HCT116 (cell line): Measurements from ENCODE around the gene SUSD5. TPM values are rescaled to one million over a fixed set of nuclear protein-coding genes. Genes with fewer than 3 reads are reported as not detected.

Experiments
- ATAC-seq: fragments of 200-7000 bp; cut with Tn5 transposase; 2 replicates; pipeline ENCODE4 v1.9.1; 2020; ENCODE audit warnings: mild to moderate bottlenecking, moderate library complexity
- BruUV-seq: library from RNA; stranded (reverse); fragments of 400-500 nt; replicated peaks from 2 replicates; lab custom pipeline; 2021; lab: Mats Ljungman, UMichigan
- CTCF ChIA-PET: fragments of 300-600 bp; sonication (Branson Sonifier 250); formaldehyde crosslinking; loops from one replicate; lab custom pipeline; 2021; ENCODE audit warnings: antibody characterized with exemption; lab: Charles Lee
- POLR2A ChIA-PET: fragments of 300-600, 350-600 bp; sonication (Branson Sonifier 250); formaldehyde crosslinking; loops from one replicate; lab custom pipeline; 2021; ENCODE audit warnings: antibody characterized with exemption; lab: Charles Lee
- RAD21 ChIA-PET, 2 experiments: fragments of 300-600 bp; sonication (Branson Sonifier 250); formaldehyde crosslinking; loops; one replicate each; lab custom pipeline; 2023; ENCODE audit warnings: low total read pairs in 2 of 2; ENCODE audit not compliant: uncharacterized antibody in 2 of 2, unreplicated experiment in 2 of 2, low non-redundant PET in 1 of 2; lab: Charles Lee
- DNase-seq: peaks from one replicate; pipeline ENCODE4 v3.0.0-alpha.2; 2010; ENCODE audit warnings: low read depth, low spot score
- H2AFZ ChIP-seq: fragments of 200-600 bp; shearing (Covaris generic), sonication (generic); 2 replicates; pipeline ENCODE4 v1.6.1; 2017; ENCODE audit warnings: low read depth, mixed run types, mixed read lengths, antibody characterized with exemption, low read length; ENCODE audit not compliant: poor library complexity, severe bottlenecking
- H3K27ac ChIP-seq: 2 replicates; pipeline ENCODE4 v1.5.1; 2012; ENCODE audit warnings: low read depth, low read length
- H3K27me3 ChIP-seq: fragments of 200-600 bp; sonication (generic); 2 replicates; pipeline ENCODE4 v1.6.1; 2016; ENCODE audit warnings: mixed run types, low read length, mixed read lengths; ENCODE audit not compliant: insufficient read depth
- H3K36me3 ChIP-seq, 2 experiments: fragments of 200-500 bp in 1 of 2; fragments of 200-600 bp in 1 of 2; sonication (Bioruptor generic) in 1 of 2; sonication (generic) in 1 of 2; 2 replicates each; pipeline versions ENCODE4 v1.5.1 to v1.6.1; 2014 to 2016; ENCODE audit warnings: low read length in 2 of 2, inconsistent platforms in 1 of 2, mixed read lengths in 1 of 2, mixed run types in 1 of 2; ENCODE audit not compliant: insufficient read depth in 2 of 2, control insufficient read depth in 1 of 2
- H3K4me1 ChIP-seq, 2 experiments: fragments of 200-600 bp in 1 of 2; sonication (generic) in 1 of 2; 2 replicates each; pipeline versions ENCODE4 v1.5.1 to v1.6.1; 2012 to 2017; ENCODE audit warnings: low read length in 2 of 2, inconsistent platforms in 1 of 2, mild to moderate bottlenecking in 1 of 2, mixed read lengths in 1 of 2, mixed run types in 1 of 2, moderate library complexity in 1 of 2; ENCODE audit not compliant: insufficient read depth in 2 of 2, control insufficient read depth in 1 of 2
- H3K4me2 ChIP-seq: fragments of 200-600 bp; sonication (generic); 2 replicates; pipeline ENCODE4 v1.6.1; 2017; ENCODE audit warnings: mixed run types, low read length, mixed read lengths
- H3K4me3 ChIP-seq, 2 experiments: fragments of 200-600 bp in 1 of 2; sonication (generic) in 1 of 2; replicated peaks in 1 of 2; 2 replicates each; pipeline ENCODE4 v1.5.1; 2011 to 2016; ENCODE audit warnings: low read length in 2 of 2, control low read depth in 1 of 2, low read depth in 1 of 2, mild to moderate bottlenecking in 1 of 2, mixed read lengths in 1 of 2, mixed run types in 1 of 2
- H3K79me2 ChIP-seq: fragments of 200-600 bp; sonication (generic); 2 replicates; pipeline ENCODE4 v1.6.1; 2017; ENCODE audit warnings: mild to moderate bottlenecking, mixed run types, low read length, moderate library complexity, mixed read lengths; ENCODE audit not compliant: insufficient read depth
- H3K9ac ChIP-seq: fragments of 200-600 bp; sonication (generic); 2 replicates; pipeline ENCODE4 v1.6.1; 2016; ENCODE audit warnings: low read length, mixed read lengths
- H3K9me2 ChIP-seq: fragments of 200-600 bp; sonication (generic), shearing (Covaris generic); 2 replicates; pipeline ENCODE4 v1.6.1; 2017; ENCODE audit warnings: mixed run types, mild to moderate bottlenecking, moderate library complexity; ENCODE audit not compliant: insufficient read depth
- H3K9me3 ChIP-seq, 2 experiments: fragments of 200-500 bp in 1 of 2; fragments of 200-600 bp in 1 of 2; sonication (Bioruptor generic) in 1 of 2; sonication (generic) in 1 of 2; 2 replicates each; pipeline ENCODE4 v1.6.1; 2014 to 2017; ENCODE audit warnings: low read length in 2 of 2, mixed read lengths in 2 of 2, inconsistent platforms in 1 of 2, low read depth in 1 of 2, mild to moderate bottlenecking in 1 of 2, mixed run types in 1 of 2, moderate library complexity in 1 of 2; ENCODE audit not compliant: control insufficient read depth in 1 of 2, insufficient read depth in 1 of 2
- H4K20me1 ChIP-seq: fragments of 200-600 bp; sonication (generic), shearing (Covaris generic); 2 replicates; pipeline ENCODE4 v1.6.1; 2017; ENCODE audit warnings: mixed run types, mild to moderate bottlenecking, moderate library complexity; ENCODE audit not compliant: insufficient read depth
- ATF3 ChIP-seq: IDR thresholded peaks from 2 replicates; pipeline ENCODE4 v1.6.1; 2012
- CBX3 ChIP-seq: IDR thresholded peaks from 2 replicates; pipeline ENCODE4 v1.6.1; 2012; ENCODE audit warnings: low read depth
- EZH2phosphoT487 ChIP-seq: fragments of 200-600 bp; IDR thresholded peaks from 2 replicates; pipeline ENCODE4 v1.6.1; 2018; ENCODE audit warnings: antibody characterized with exemption, borderline replicate concordance
- MAX ChIP-seq: IDR thresholded peaks from 2 replicates; pipeline ENCODE4 v1.6.1; 2012
- POLR2AphosphoS5 ChIP-seq: IDR thresholded peaks from 2 replicates; pipeline ENCODE4 v1.6.1; 2011; ENCODE audit warnings: mild to moderate bottlenecking, low read depth, low read length, moderate library complexity
- SIN3A ChIP-seq: IDR thresholded peaks from 2 replicates; pipeline ENCODE4 v1.6.1; 2012; ENCODE audit warnings: low read depth
- SRF ChIP-seq: IDR thresholded peaks from 2 replicates; pipeline ENCODE4 v1.6.1; 2012; ENCODE audit warnings: low read depth
- ZBTB33 ChIP-seq: IDR thresholded peaks from 2 replicates; pipeline ENCODE4 v1.6.1; 2011; ENCODE audit warnings: mild to moderate bottlenecking, low read length, moderate library complexity; ENCODE audit not compliant: insufficient replicate concordance; ENCODE audit errors: extremely low read depth
- ZFX ChIP-seq: fragments of 450-650 bp; IDR thresholded peaks from 2 replicates; pipeline ENCODE4 v1.6.1; 2017
- intact Hi-C: fragments of 100-400 bp; cut with micrococcal nuclease; formaldehyde crosslinking; loops from 2 replicates; pipeline ENCODE4 v1.10.0; 2022
- total RNA-seq: library from RNA; stranded (reverse); gene quantifications from one replicate; pipeline ENCODE4 v1.2.1, GENCODE V29; 2021; ENCODE audit not compliant: unreplicated experiment

The SUSD5 gene
- total RNA-seq, 1 experiment from 2014 or later = not detected

- Histone ChIP-seq H3K4me1 (no peaks in the 10 kb centered on the region), H3K27ac (no peak overlapping the region), H3K9me3 (no peaks in the 10 kb centered on the region), H3K79me2 (no peaks in the 10 kb centered on the region), H3K4me2 (no peak overlapping the region), H3K36me3 (no peaks in the 10 kb centered on the region), H3K27me3 (no peaks in the 10 kb centered on the region), H3K9ac (no peak overlapping the region), H3K4me3 (no peak overlapping the region), H3K9me2 (no peaks in the 10 kb centered on the region), H2AFZ (no peak overlapping the region), H4K20me1 (no peaks in the 10 kb centered on the region)
- ChIA-PET CTCF (no interaction called here), RAD21 (no interaction called here), POLR2A (no interaction called here)
- ATAC-seq (no peak), DNase-seq (no peak)
- TF ChIP-seq CBX3 (no peak), ZFX (no peak), ATF3 (no peak), ZBTB33 (no peak), SIN3A (no peak), EZH2phosphoT487 (no peak)
- no TSS peak for BruUV-seq
- intact Hi-C loops = no loop called here
Observed at GRCh38 chr3:33103480-33103879, 115.1 kb downstream of the SUSD5 start.

GRCh38 chr3:33103034-33103433, 115.6 kb downstream of the SUSD5 start:
- Histone ChIP-seq H3K9me3 (no peaks in the 10 kb centered on the region), H3K4me2 (no peak overlapping the region), H3K9me2 (no peaks in the 10 kb centered on the region), H3K4me3 (no peak overlapping the region), H3K9ac (no peak overlapping the region), H3K4me1 (peaks cover 1 to 4% of the 10 kb centered on the region in 2 experiments), H3K27ac (no peak overlapping the region), H3K79me2 (no peaks in the 10 kb centered on the region), H4K20me1 (no peaks in the 10 kb centered on the region), H3K27me3 (no peaks in the 10 kb centered on the region), H2AFZ (no peak overlapping the region), H3K36me3 (no peaks in the 10 kb centered on the region)
- POLR2A ChIA-PET = no interaction called here
- CTCF ChIA-PET = no interaction called here
- ATAC-seq = no peak
- TF ChIP-seq SRF = no peak
- TF ChIP-seq CBX3 = no peak
- TF ChIP-seq POLR2AphosphoS5 = no peak
- no peak for TF ChIP-seq ATF3
- TF ChIP-seq MAX = no peak
- DNase-seq = no peak
- no TSS peak for BruUV-seq
- RAD21 ChIA-PET = no interaction called here
- intact Hi-C loops = no loop called here
